Amygdala (tissue), 56 donors: ENCODE data around the gene C1orf21.
"Not testable (repeated sequence)": the region's sequence is repeated elsewhere in the genome, so short reads cannot be mapped to it uniquely, and the experiment has no call there.

Source experiments
- DNase-seq, 56 donors: peaks; one replicate each; lab custom pipeline; 2025; lab: John Stamatoyannopoulos, UW

Gene C1orf21, protein sequence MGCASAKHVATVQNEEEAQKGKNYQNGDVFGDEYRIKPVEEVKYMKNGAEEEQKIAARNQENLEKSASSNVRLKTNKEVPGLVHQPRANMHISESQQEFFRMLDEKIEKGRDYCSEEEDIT

GRCh38 chr1:184386312-184387068 lies at the start of gene C1orf21:
Gene C1orf21 (plus strand): TSS chr1:184387029. CDS start chr1:184477510, 90,481 bp downstream.
- DNase-seq, result peak in 55 of 56 donors; percentile 6 to 91 (median 70)

GRCh38 chr1:184337865-184338264 lies 49.0 kb upstream of the C1orf21 start:
- DNase-seq, result not testable (repeated sequence)

- DNase-seq, result no peak
Measured at GRCh38 chr1:184340984-184341383, 45.8 kb upstream of the C1orf21 start.

DNA sequence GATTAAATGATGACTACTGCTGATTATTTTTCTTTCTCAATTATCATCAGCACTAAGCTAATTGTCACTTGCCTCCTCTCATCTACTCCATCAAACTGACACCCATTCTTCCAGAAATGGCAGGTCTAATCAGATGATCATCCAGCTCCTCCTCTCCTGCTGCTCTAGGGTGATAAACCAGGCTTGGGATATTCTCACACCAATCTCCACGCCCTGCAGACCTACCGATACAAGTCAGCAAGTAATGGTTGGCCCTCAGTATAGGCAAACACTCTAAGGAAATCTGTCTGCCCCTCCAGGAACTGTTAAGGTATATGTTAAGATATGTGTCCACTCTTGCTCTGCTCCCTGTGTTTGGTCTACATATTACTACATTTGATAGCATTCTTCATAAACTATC lies 36.3 kb upstream of the C1orf21 start:
- DNase-seq, result no peak

DNA sequence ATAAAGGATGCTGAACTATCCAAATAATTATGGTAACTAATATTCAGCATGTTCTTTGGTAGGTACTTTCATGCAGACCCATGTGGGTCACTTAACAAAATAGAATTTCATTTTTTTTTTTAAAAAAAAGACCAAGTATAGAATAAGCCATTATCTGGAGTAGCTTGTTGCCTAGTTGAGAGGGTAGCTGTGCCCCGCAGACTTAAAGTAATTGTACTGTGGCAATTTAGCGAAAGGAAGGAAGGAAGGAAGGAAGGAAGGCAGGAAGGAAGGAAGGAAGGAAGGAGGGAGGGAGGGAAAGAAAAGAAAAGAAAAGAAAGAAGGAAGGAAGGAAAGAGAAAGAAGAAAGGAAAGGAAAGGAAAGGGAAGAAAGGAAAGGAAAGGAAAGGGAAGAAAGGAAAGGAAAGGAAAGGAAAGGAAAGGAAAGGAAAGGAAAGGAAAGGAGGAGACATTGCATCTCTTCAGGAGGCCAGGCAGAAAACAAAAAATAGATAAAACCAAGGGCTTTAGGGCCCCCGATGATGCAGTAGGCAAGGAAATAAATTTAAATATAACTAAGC lies 35.3 kb upstream of the C1orf21 start:
- DNase-seq, result no peak

GRCh38 chr1:184352776-184353175 lies 34.1 kb upstream of the C1orf21 start:
- DNase-seq, result no peak

DNA sequence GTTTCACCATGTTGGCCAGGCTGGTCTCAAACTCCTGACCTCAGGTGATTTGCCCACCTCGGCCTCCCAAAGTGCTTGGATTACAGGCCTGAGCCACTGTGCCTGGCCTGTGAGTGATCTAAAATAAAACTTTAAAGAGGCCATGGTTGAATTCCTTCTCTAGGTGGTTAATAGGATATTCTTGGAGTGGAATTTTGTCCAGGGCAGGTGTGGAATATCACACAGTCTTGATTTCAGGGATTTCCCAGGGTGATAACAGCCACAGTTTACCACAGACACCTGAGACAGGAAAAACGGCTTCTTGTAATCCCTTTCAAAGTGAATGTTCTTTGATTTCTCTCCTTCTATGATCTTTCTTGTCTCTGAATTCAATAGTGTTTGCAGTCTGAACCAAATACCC lies 32.1 kb upstream of the C1orf21 start:
- no peak for DNase-seq

GRCh38 chr1:184356891-184357290 lies 29.9 kb upstream of the C1orf21 start:
- DNase-seq, result no peak

DNA sequence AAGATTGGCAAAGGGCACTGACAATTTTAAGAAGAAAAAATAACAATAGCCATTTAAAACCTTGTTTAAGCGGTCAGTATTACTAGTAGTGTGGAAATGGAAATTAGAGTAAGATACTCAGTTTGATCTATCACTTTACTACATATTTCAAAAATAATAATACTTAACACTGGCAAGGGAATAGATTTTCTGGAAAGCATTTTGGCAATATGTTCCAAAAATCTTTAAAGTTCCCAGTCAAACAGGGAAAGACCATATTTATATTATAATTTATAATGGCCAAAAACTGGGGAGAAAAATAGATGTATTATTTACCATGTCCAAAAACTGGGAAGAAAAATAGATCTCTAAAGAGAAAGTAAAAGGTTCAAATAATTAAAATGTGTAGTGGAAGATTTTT lies 28.6 kb upstream of the C1orf21 start:
- no peak for DNase-seq

DNA sequence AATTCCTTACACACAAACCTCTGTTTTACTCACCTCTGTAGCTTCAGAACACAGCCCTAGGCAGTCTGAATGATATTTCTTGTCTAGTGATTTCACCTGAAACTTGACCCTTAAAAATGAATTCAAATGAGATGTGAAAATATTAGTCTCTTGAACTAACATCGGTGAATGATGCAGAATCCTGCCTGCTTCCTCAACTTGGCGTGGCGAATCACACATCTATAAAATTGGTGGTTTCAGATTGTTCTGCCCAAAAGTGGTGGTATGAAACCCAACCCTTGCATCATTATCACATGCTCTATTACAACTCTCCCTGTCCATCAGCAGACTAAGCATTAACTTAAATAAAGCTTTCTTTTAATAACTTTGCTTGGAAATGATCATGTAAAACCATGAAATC lies 26.9 kb upstream of the C1orf21 start:
- DNase-seq, result no peak

DNA sequence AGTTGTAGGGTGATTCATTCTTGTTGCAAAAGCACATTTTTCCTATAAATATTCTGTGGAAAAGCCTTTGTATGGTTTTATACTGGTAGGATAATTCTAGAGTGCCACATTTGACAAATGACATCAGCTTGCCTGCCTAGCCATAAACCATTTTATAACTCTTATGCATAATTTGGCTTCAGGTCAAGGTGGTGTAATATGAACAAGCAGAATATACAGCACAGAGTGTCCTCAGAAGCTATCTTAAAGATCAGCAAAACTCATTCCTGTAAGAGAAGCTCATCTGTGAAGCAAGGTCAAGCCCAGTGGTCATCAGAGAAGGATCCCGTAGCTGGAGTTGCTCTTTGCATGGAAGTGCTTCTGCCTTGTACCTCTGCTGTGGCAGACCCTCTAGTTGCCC lies 24.0 kb upstream of the C1orf21 start:
- no peak for DNase-seq

DNA sequence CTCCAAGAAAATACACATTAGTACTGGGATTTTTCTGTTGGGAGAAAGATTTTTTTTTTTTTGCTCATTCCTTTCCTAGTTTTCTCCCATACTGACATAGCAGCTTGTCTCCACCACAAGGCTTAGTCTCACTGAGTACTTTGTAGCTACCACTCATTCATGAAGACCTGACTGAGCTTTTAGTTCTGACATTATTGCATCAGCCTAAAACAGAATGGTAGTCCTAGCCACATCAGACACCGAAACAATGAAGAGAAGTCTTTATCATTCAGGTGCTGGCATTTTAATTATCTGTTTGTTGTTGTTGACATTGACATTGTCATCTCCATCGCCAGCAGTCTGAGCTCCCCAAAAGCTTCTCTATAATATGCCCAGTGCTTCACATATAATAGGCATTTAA lies 21.1 kb upstream of the C1orf21 start:
- no peak for DNase-seq

- DNase-seq, result no peak
Measured at GRCh38 chr1:184366997-184367396, 19.8 kb upstream of the C1orf21 start.

DNA sequence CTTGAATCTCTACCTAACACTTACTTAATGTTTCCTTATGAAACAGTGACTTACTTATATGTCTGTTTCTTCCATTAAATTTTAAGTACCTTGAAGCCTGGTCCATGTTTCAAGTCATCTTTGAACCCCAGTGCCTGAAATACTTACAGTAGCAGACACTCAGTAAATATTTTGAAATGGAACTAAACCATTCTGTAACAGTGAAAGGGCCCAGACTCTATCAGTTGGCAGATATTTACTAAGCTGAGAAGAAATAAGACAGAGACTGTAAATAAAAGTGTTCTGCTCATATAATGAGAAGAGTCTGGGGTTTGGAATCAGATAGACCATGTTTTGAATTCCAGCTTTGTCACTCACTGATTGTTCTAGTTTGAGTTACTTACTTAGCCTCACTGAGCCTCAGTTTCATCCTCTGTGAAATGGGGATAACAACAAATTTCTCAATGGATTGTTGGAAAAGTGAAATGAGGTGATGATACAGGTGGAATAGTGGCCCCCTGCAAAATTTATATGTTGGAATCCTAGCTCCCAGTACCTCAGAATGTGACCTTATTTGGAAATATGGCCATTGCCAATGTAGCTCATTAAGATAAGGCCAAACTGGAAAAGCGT lies 19.3 kb upstream of the C1orf21 start:
- DNase-seq, result no peak

DNA sequence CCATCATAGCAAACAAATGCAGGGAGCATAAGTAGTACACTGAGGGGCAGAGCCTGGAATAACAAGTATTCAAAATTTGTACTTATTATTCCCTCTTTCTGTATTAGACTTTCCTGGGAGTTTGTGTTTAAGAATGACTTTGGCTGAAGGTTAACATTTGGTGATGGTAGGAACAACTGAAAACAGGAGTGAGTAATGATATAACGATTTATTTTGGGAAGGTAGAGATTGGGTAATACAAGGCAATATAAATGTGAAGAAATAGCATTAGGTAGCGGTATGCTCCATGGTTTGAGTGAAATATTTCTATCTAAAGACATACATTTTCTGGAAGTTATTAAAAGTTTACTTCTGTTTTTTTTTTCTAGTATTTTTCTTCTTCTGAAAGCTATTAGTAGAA lies 18.5 kb upstream of the C1orf21 start:
- no peak for DNase-seq

- no peak for DNase-seq
Measured at GRCh38 chr1:184370850-184371249, 16.0 kb upstream of the C1orf21 start.

DNA sequence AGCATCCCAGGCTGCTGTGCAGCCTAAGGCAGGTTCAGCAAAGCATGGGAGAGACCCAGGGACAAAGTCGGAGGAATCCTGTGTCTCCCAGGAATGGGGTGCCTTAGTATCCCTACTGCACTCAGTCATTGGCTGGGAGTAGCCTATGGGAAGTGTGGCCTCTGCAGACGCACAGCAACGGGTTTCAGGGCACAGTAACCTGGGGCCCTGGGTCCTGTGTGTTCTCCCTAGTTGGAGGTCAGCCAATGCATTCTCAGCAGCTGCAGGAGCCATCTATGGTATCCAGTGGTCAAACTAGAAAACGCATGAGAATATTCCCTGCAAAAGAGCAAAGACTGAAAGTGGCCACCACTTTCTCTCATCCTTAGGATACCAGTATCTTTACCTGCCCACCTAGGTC lies 13.7 kb upstream of the C1orf21 start:
- DNase-seq, result no peak

GRCh38 chr1:184376369-184376768 lies 10.5 kb upstream of the C1orf21 start:
- DNase-seq, result no peak

DNA sequence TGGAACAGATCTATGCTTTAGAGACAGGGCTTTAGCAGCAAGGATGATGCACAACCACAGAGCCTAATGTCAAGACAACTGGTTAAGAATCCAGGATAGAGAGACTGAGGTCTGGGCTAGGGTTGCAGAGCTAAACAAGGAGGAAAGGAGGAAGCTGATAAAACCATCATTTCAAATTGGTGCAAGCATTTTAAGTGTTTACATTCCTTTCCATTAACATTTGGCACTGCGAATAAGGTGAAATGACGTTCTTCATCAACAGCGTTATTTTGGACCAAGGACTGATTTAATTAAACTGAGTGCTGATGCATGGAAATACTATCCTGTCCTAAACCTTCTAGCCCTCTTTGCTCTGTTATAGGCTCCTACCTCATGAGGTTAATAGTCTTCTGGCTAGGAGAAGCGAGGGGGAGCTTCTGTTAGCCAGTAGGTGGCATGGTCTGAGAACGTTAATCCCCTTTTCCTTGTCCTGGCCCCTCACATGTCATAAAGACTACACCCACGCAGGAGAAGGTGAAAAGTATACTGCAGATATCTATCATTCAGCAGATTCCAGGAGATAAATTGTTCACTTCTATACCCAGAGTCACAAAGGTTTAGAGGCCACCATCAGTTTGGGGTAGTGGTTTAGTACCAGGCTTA lies 7.6 kb upstream of the C1orf21 start:
- no peak for DNase-seq

DNA sequence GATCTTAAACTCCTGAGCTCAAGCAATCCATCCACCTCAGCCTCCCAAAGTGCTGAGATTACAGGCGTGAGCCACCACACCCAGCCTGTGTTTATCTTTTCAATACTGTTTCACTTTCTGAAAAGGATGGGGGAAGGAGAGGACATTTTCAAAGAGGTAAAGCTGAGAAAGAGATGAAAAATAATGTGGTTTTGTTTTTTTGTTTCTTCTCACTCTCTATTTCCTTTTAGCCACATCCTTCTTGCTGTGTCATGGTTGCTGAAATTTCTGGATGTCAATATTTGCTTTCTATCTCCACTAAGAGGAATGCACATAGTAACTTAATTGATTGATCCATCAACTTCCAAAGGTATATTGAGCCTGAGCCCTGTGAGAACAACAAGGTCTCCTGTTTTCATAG lies 6.4 kb upstream of the C1orf21 start:
- no peak for DNase-seq

GRCh38 chr1:184383772-184384323 lies 3.0 kb upstream of the C1orf21 start:
- no peak for DNase-seq
